ENCODE results near the gene BBS5.

- TF ChIP-seq, protein P1, sequence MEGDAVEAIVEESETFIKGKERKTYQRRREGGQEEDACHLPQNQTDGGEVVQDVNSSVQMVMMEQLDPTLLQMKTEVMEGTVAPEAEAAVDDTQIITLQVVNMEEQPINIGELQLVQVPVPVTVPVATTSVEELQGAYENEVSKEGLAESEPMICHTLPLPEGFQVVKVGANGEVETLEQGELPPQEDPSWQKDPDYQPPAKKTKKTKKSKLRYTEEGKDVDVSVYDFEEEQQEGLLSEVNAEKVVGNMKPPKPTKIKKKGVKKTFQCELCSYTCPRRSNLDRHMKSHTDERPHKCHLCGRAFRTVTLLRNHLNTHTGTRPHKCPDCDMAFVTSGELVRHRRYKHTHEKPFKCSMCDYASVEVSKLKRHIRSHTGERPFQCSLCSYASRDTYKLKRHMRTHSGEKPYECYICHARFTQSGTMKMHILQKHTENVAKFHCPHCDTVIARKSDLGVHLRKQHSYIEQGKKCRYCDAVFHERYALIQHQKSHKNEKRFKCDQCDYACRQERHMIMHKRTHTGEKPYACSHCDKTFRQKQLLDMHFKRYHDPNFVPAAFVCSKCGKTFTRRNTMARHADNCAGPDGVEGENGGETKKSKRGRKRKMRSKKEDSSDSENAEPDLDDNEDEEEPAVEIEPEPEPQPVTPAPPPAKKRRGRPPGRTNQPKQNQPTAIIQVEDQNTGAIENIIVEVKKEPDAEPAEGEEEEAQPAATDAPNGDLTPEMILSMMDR (IDR thresholded peaks at IDR 0.05) = no peak
- no peak for TF ChIP-seq ZFX (IDR thresholded peaks at IDR 0.05; ENCODE audit: borderline replicate concordance)
Measured at GRCh38 chr2:169446452-169446851, 32.8 kb upstream of the BBS5 start.
